ENCODE results near the gene NAA15.
"Not testable (repeated sequence)": the region's sequence is repeated elsewhere in the genome, so short reads cannot be mapped to it uniquely, and the experiment has no call there.

NAA15 gene

DNA sequence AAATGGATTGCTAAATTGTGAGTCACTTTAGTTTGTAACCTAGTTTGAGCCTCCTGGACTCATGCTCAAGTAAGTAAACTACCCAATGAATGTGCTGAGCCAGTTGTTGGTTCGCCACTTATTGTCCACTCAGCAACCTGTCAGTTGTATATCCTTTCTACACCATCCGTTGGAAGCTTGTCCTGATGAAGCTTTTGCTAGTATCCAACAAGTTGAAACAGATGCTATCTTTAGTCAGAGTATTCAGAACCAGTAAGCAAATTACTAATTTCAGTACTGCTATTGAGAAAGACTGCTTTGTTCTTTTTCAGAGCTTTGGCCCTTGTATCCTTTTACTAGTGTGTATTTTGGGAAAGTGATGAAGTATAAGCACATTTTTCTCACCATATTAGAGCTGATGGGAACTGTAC is 4.3 kb upstream of the NAA15 start:
- no peak for DNase-seq (ENCODE audit: low read depth in 2 of 2)

DNA sequence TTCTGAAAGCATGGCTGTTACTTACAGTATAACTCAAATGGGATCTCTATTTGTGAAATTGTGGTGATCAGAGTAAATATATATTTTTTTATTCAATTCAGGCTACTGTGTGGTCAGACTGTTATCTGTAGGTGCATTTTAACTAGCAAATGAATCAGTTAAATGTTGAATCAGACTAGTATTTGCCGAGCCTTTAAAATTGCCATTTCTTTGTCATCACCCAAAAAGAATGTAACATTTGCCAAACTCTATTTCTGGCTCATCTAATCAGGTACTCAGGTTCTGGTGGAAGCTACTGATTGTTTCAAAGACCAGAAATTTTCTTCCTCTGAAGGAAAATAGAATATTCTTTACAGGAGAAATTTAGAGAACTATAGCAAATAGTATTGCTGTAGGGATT is 1.8 kb upstream of the NAA15 start:
- no peak for DNase-seq (ENCODE audit: low read depth in 2 of 2)

DNA sequence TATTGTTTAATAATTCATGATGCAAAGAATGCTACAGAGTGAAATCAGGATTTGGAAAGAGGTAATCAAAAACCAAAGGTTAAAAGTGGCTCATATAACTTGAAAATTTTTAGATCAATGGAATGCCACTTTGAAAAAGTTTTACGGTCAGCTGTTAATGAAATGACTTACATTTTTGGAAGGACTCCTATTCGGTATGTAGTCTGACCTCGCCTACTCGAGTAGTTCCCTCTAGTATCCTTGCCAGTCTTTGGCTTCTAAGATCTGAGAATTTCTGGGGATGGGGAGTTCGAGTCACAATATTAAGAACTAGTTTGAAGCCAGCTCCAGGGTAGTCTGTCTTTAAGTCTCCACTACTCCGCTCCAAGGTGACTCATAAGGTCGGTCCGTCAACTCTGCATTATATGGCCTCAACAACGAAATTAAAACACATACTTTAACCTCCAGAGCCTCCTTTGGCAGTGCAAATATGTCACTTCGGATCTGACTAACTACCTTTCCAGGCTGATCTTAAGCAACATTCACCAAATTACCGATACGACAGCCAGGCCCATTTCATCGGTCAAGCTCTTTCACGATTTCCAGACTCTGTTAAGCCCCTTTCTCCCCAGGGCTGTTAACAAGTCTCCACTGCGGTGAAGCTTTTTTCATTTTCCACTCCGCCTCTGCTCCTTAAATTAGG is 733 bp upstream of the NAA15 start:
- DNase-seq (ENCODE audit: low read depth in 2 of 2), result no peak

DNA sequence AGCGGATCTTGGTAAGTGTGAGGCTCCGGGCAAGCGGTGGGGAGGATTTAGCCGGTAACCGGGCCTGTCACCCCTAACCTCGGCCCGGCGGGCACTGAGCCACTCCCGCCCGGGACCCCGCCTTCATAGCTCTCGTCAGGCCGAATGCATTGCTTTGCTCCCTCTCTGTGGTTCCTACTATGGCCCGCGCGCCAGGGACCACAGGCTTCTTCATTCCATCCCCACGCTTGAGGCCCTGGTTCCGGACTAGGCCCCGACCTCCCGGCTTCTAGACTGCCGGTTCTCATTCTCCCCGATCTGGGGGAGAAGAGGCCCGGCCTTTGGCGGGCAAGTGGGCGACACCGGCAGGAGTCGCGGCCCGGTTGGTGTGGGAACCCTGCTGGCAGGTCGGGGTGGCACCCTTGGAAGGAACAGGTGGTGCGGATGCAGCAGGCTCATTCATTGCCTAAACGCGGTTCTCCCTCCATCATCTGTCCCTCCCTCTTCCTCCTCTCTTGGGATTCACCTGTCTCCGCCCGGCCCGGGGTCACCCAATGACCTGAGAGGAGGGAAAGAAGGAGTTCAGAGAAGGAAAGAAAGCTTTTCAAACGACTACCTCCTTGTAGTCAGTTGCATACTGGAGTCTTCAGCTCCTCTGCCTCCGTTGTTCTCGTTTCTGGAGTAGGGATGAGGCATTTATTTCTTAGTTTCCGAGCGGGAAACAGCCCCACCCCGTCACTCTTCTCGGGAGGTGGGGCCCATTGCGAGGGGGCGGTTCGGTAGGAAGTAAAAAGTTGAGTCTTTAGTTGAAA is 711 bp downstream of the NAA15 start, which contains the start of gene NDUFC1:
NDUFC1 (minus strand) TSS at position 657 of the 791 bp plus-strand sequence. CDS start 6,679 bp downstream, outside the sequence.
- peak; percentile 22 to 33 for DNase-seq (ENCODE audit: low read depth in 2 of 2)

DNA sequence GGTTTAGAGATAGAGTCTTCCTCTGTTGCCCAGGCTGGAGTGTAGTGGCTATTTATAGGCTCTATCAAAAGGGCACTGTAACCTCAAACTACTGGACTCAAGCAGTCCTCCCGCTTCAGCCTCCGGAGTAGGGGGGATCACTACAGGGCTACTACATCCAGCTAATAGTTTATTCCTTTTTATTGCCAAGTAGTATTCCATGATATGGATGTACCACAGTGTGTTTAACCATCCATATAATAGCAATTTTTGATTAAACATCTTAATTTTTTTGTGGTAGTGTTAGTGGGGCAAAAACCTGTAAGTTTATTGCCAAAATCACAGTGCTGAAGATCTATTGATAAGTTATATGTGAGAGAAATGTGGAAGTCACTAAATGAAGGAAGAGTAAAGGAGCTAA is 3.6 kb downstream of the NAA15 start:
- no peak for DNase-seq (ENCODE audit: low read depth in 2 of 2)

DNA sequence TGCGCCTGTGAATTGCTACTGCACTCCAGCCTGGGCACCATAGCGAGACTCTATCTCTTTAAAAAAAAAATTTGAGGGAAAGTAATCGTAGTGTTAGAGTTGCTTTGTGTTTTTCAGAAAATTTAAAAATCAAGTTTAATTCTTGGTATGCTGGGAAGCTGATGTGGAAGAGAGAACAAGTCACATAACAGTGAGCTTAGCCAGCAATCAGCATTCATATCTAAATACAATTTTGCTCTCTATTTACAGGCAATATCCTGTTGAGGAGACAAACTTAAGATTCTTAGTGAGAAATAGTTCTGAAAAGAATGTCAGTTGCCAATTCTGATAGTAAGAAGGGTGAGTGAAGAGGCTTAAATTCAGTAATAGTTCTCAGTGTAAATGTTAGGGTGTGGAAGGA is 10.6 kb downstream of the NAA15 start:
- DNase-seq (ENCODE audit: low read depth in 2 of 2), result no peak

DNA sequence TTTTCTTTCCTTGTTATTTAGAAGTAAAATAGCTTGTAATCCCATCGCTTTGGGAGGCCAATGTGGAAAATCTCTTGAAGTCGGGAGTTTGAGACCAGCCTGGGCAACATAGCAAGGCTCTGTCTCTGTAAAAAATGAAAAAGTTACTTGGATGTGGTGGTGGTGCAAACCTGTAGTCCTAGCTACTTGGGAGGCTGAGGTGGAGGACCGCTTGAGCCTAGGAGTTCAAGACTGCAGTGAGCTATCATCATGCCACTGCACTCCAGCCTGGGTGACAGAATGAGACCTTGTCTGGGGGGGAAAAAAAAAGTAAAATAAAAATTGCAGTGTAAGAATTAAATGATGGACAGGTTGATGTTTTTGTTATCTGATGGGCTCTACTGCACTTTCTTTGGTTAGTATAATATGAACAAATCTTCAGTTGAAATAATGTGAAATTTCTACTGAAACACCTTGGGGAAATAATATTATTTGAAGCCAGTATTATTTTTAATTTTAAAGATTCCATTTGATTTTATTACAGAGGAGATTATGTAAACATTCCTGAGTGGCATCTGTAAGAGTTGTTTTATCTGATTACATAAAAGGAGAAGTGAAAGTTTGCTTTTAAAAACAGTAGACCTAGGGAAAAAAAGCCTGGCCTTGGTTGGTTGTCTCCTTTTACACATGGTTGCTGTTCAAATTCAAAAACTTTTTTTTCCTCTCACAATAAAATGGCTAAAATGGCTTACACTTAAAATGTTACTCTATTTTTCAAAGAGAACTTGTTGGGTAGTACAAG is 11.4 kb downstream of the NAA15 start:
- DNase-seq (ENCODE audit: low read depth in 2 of 2), result no peak

DNA sequence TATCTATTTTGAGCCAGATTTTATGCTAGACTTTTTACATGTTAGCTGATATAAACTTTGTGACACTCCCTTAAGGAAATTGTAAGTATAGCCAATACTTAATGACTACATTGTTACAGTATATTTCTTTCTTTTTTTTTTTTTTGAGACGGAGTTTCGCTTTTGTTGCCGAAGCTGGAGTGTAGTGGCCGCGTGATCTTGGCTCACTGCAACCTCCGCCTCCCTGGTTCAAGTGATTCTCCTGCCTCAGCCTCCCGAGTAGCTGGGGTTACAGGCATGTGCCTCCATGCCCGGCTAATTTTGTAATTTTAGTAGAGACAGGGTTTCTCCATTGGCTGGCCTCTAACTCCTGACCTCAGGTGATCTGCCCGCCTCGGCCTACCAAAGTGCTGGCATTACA is 12.1 kb downstream of the NAA15 start:
- DNase-seq (ENCODE audit: low read depth in 2 of 2), result not testable (repeated sequence)

DNA sequence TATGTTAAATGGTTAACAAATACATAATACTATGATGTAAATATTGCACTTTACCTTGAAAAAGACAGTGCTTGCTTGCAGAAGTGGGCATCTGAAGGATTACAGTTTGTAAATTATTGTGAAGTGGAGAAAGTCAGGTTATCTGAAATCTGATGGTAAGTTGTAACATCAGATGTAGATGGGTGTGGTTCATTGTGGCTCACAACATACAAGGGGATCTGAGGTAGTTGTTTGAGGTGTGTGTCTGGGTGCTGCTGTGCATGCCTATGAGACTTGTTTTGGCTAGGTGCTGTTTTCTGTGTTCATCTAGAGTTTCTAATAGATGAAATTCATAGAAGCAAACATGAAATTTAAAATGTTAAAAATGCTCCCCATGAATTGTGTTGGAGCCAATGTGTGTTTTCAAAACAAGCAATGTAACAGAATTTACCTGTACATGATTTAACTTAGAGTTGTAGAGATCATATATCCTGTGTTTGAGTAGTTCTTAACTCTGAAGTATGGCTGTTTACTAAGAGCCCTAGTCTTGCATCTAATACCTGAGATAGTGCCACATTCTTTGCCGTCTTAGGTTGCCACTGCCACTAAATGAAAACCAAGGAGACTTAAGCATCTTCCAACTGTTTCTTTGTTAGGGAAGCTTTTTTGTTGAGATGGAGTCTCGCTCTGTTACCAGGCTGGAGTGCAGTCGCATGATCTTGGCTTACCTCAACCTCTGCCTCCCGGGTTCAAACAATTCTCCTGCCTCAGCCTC is 12.9 kb downstream of the NAA15 start:
- DNase-seq (ENCODE audit: low read depth in 2 of 2), result no peak

DNA sequence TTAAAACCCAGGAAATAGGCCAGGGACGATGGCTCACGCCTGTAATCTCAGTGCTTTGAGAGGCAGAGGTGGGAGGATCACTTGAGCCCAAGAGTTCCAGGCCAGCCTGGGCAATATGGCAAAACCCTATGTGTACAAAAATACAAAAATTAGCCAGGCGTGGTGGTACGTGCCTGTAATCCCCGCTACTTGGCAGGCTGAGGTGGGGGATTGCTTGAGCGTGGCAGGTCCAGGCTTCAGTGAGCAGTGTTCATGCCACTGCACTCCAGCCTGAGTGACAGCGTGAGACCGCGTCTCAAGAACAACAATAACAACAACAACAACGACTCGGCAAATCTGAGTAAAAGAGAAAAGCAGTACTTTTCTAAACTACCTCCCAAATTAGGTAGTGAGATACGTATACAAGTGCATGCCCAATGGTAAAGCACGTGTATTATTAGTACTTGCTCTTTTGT is 13.9 kb downstream of the NAA15 start:
- DNase-seq (ENCODE audit: low read depth in 2 of 2), result no peak

DNA sequence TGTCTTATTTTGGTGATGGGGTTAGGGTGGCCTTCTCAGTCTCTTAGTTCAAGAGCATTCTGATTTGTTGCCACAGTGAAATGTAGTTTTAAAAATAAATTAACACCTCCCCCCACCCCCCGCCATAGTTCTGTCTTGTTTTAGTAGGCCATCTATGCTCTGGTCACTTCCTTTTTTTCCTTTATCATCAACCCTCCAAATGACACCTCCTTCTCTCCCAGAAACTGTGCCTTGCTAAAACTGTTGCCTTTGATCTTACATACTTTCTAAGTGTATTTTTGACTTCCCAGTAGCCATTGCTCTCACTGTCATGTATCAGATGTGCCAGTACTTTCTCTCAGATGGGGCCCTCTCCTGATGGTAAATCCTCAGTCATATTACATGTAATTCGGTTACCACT is 15.4 kb downstream of the NAA15 start:
- no peak for DNase-seq (ENCODE audit: low read depth in 2 of 2)

DNA sequence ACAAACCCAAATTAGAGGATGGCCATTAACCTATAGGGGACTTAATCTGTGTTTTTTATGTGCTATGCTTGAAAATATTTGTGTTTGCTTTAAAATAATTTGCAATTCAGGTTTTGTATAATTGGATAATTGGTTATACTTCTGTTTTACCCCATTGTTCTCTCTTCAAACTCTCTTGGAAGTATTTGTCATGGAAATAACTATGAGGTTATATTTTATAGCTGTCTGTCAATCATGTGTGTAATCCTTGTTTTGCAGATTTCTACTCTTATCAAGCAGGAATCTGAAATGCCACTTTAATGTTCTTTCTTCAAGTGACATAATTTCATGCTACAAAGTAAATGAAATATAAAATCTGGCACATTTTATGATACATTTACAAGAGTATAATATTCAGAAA is 16.3 kb downstream of the NAA15 start:
- no peak for DNase-seq (ENCODE audit: low read depth in 2 of 2)

DNA sequence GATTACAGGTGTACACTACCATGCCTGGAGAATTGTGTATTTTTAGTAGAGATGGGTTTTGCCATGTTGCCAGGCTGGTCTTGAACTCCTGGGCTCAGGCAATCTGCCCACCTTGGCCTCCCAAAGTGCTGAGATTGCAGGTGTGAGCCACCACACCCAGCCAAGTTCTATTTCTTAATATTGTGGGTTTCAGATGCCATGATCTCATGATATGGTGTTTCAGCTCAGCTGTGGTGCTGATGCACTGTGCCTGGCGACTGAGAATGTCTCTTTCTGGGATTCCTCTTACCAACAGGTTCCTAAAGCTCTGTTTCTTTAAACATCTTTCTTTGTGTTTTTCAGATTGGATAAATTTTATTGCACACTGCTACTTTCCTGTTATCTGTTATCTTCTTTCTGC is 18.3 kb downstream of the NAA15 start:
- no peak for DNase-seq (ENCODE audit: low read depth in 2 of 2)

DNA sequence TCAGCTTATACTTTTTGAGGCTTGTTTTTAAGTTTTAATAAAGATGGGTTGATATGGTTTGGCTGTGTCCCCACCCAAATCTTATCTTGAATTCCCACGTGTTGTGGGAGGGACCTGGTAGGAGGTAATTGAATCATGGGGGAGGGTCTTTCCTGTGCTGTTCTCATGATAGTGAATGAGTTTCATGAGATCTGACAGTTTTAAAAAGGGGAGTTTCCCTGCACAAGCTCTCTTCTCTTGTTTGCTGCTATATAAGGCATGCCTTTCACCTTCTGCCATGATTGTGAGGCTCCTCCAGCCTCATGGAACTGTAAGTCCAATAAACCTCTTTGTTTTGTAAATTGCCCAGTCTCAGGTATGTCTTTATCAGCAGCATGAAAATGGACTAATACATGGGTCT is 20.8 kb downstream of the NAA15 start:
- DNase-seq (ENCODE audit: low read depth in 2 of 2), result not testable (repeated sequence)

DNA sequence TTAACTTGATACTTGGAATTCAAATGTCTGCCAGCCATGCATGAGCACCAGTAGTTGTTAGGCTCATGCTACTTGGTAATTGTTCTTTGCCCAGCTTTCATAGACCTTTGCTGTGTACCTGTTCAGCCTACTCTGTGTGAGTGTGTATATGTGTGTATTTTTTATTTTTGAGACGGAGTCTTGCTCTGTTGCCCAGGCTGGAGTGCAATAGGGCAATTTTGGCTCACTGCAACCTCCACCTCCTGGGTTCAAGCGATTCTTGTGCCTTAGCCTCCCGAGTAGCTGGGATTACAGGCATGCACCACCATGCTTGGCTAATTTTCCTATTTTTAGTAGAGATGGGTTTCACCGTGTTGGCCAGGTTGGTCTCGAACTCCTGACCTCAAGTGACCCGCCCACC is 21.2 kb downstream of the NAA15 start:
- DNase-seq (ENCODE audit: low read depth in 2 of 2), result not testable (repeated sequence)

DNA sequence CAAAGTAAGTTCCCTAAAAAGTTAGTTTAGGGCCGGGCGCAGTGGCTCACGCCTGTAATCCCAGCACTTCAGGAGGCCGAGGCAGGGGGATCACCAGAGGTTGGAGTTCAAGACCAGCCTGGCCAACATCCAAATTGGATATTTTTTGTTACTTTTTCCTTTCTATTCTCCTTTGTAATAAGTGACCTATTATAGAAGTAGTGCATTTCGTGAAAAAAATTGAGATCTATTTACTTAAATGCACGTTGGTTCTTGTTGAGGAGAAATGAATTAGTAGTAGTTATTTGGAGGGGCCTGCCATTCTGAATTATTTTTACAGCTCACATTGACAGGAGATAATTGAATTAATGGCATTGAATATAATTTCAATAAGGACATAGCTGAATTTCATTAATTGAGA is 23.3 kb downstream of the NAA15 start:
- DNase-seq (ENCODE audit: low read depth in 2 of 2), result no peak

DNA sequence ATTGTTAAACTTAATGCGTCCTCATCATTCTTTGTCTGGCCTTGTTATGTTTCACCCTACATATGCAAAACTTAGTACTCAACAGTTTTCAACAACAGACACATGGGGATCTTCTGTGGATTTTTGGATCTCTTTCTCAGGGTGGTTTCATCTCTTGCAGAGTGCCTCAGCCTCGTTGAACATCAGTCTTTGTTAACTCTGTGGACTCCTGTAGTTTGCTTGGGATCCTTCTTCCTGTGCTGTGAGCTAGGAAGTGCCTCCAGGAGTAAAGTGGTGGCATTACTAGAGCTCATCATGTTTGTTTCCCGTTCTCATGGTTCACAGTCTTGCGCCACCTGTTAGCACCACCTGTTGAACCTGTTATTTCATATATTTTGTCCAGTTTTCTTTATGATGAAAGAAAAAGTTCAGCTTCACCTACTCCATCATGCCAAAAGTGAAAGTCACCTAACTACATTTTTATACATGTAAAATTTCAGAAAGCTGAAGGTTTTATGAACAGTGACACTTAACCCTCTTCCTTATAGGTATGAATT is 28.4 kb downstream of the NAA15 start:
- no peak for DNase-seq (ENCODE audit: low read depth in 2 of 2)

DNA sequence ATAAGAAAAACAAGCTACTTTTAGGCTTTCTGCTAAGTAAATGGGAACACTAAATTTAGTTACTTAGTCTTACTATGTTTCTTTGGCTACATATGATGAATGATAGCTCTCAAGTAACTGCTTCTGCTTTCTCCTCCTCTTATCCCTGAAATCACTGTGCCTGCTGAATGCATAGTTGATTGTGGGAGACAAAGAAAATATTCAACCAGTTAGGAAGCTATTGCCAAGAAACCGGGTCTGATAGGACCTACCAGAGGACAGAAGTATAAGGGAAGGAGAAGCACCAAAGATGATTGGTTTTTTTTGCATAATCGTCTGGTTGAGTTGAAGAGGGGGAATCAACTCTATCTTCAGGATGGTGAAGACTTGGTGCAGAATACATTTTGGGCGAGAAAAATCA is 29.0 kb downstream of the NAA15 start:
- DNase-seq (ENCODE audit: low read depth in 2 of 2), result no peak

DNA sequence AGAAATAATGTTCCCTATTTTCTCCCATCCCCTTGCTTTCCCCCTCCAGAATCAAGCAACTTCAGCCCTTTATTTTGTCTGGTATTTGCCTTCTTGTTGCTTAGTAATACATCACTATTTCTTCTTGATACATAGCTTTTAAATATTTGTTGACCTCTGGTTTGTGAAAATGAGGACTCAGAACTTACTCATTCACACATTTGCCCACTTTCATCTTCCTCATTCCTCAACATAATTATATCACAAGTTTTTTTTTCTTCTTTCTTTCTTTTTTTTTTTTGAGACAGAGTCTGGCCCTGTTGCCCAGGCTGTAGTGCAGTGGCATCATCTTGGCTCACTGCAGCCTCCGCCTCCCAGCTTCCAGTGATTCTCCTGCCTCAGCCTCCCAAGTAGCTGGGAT is 29.9 kb downstream of the NAA15 start:
- no peak for DNase-seq (ENCODE audit: low read depth in 2 of 2)

DNA sequence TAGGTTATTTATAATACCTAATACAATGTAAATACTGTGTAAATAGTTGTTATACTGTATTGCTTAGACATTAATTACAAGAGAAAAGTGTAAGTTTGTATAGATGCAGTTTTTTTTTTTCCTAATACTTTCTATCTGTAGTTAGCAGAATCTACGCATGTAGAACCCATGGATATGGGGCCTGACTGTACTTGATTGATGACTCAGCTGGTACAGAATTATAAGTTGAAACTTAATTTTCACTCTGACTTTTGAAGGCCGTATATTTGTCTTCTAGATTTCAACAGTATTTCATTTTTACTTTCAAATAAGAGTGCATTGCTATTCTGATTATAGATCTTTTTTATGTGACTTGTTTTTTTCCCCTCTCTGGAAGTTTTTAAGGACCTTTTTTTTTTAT is 31.7 kb downstream of the NAA15 start:
- DNase-seq (ENCODE audit: low read depth in 2 of 2), result no peak

DNA sequence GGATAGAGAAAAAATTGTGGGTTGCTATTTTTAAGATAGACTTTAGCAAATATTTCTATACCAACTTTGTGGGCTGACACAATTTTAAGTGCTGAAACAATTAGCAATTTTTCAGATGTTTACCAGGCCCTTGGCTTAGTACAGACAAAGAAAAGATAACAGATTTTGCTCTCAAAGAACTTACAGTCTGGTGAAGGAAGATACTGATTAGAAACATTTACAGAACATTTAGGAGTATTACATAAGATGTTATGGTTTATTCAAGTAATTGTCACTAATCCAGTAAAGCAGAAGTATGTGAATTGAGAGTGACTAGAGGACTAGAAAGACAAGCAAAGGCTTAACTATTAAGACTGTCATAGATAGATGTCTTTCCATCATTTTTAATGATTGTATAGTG is 36.3 kb downstream of the NAA15 start:
- no peak for DNase-seq (ENCODE audit: low read depth in 2 of 2)

DNA sequence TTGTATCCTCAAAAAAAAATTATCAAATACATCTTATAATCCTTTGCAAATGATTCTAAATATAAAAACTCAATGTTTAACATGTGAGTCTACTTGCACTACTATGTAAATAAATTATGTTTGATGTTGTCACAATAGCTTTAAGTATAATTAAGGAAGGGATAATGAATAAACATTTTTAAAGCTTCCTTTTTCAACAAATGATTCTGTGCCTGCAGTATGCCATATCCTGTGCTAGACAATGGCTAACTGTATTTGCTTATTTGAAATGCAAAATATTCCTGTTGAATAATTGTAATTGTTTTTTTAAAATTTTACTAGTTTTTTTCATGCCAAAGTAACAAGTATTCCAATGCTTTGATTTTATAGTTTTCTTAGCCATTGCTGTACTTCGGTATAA is 60.0 kb downstream of the NAA15 start:
- no peak for DNase-seq (ENCODE audit: low read depth in 2 of 2)

All from stimulated activated CD8-positive, alpha-beta memory T cell treated with anti-CD3 and anti-CD28 coated beads, Interleukin-7, amount 100 ng/mL, for 1 hour (primary cell).